Iris pigment epithelial cell (primary cell): Measurements from ENCODE around the gene ATP10A.

ENCODE experiments used
- DNase-seq: peaks from one replicate; pipeline ENCODE4 v3.0.0-alpha.2; 2011; ENCODE audit warnings: low read depth

ATP10A gene

GRCh38 chr15:25793354-25794050, 69.6 kb downstream of the ATP10A start:
- DNase-seq: no peak

GRCh38 chr15:25792128-25792527, 71.0 kb downstream of the ATP10A start:
- DNase-seq: no peak

GRCh38 chr15:25790000-25790660, 73.0 kb downstream of the ATP10A start:
- peak; percentile 26 for DNase-seq

- no peak for DNase-seq
Observed at GRCh38 chr15:25789616-25789999, 73.5 kb downstream of the ATP10A start.

- no peak for DNase-seq
Observed at GRCh38 chr15:25789211-25789610, 73.9 kb downstream of the ATP10A start.

- DNase-seq: no peak
Observed at GRCh38 chr15:25787855-25788520, 75.1 kb downstream of the ATP10A start.

GRCh38 chr15:25787381-25787780, 75.7 kb downstream of the ATP10A start:
- no peak for DNase-seq

- no peak for DNase-seq
Observed at GRCh38 chr15:25786040-25786439, 77.1 kb downstream of the ATP10A start.

- DNase-seq: no peak
Observed at GRCh38 chr15:25785641-25786025, 77.5 kb downstream of the ATP10A start.

- DNase-seq: peak; percentile 2
Observed at GRCh38 chr15:25784876-25785640, 78.1 kb downstream of the ATP10A start.

GRCh38 chr15:25783607-25784540, 79.3 kb downstream of the ATP10A start:
- DNase-seq: no peak

- no peak for DNase-seq
Observed at GRCh38 chr15:25783134-25783533, 80.0 kb downstream of the ATP10A start.

- DNase-seq: no peak
Observed at GRCh38 chr15:25780479-25781255, 82.5 kb downstream of the ATP10A start.

GRCh38 chr15:25778161-25778560, 85.0 kb downstream of the ATP10A start:
- no peak for DNase-seq

GRCh38 chr15:25777037-25777436, 86.1 kb downstream of the ATP10A start:
- DNase-seq: no peak

- DNase-seq: no peak
Observed at GRCh38 chr15:25776071-25776746, 86.9 kb downstream of the ATP10A start.

GRCh38 chr15:25775317-25775912, 87.7 kb downstream of the ATP10A start:
- peak; percentile 3 for DNase-seq

- DNase-seq: no peak
Observed at GRCh38 chr15:25774871-25775270, 88.3 kb downstream of the ATP10A start.

- no peak for DNase-seq
Observed at GRCh38 chr15:25773248-25773647, 89.9 kb downstream of the ATP10A start.

- DNase-seq: no peak
Observed at GRCh38 chr15:25772500-25772899, 90.6 kb downstream of the ATP10A start.
